AG09309 (cell line): ENCODE results near the gene RBAK.
"Not testable (repeated sequence)": the region's sequence is repeated elsewhere in the genome, so short reads cannot be mapped to it uniquely, and the experiment has no call there.

Experiments used
- DNase-seq: peaks from one replicate; pipeline ENCODE4 v3.0.0-alpha.2; 2010; ENCODE audit warnings: low read depth
- H3K4me3 ChIP-seq: 2 replicates; pipeline ENCODE4 v1.5.1; 2011; ENCODE audit warnings: mild to moderate bottlenecking, low read depth, low read length, moderate library complexity; ENCODE audit not compliant: control insufficient read depth
- CTCF ChIP-seq: IDR thresholded peaks from 2 replicates; pipeline ENCODE4 v1.5.1; 2011; ENCODE audit warnings: mild to moderate bottlenecking, low read depth, low read length, inconsistent platforms; ENCODE audit not compliant: insufficient read depth, control insufficient read depth; ENCODE audit errors: missing control alignments

Gene RBAK

GRCh38 chr7:5001911-5002310, 43.7 kb upstream of the RBAK start:
- no peak for DNase-seq
- TF ChIP-seq CTCF: no peak
- H3K4me3 ChIP-seq: no peak overlapping the region

GRCh38 chr7:5005066-5005465, 40.6 kb upstream of the RBAK start:
- no peak for DNase-seq
- no peak for TF ChIP-seq CTCF
- no peak overlapping the region for H3K4me3 ChIP-seq

GRCh38 chr7:5012985-5013384, 32.7 kb upstream of the RBAK start:
- no peak for TF ChIP-seq CTCF
- no peak for DNase-seq
- H3K4me3 ChIP-seq: no peak overlapping the region

GRCh38 chr7:5015936-5016335, 29.7 kb upstream of the RBAK start:
- DNase-seq, H3K4me3 ChIP-seq: not testable (repeated sequence)

GRCh38 chr7:5017626-5018025, 28.0 kb upstream of the RBAK start:
- not testable (repeated sequence) for DNase-seq, H3K4me3 ChIP-seq

GRCh38 chr7:5020098-5020497, 25.6 kb upstream of the RBAK start:
- no peak for TF ChIP-seq CTCF
- no peak overlapping the region for H3K4me3 ChIP-seq
- no peak for DNase-seq

GRCh38 chr7:5020976-5021550, 24.6 kb upstream of the RBAK start:
- not testable (repeated sequence) for H3K4me3 ChIP-seq, DNase-seq

- not testable (repeated sequence) for H3K4me3 ChIP-seq, DNase-seq
Measured at GRCh38 chr7:5023626-5024025, 22.0 kb upstream of the RBAK start.

GRCh38 chr7:5027796-5028410, 17.8 kb upstream of the RBAK start:
- H3K4me3 ChIP-seq, DNase-seq: not testable (repeated sequence)

- not testable (repeated sequence) for H3K4me3 ChIP-seq, DNase-seq
Measured at GRCh38 chr7:5033186-5033585, 12.5 kb upstream of the RBAK start.
